Measurements from ENCODE around the gene NRN1L.

DNA sequence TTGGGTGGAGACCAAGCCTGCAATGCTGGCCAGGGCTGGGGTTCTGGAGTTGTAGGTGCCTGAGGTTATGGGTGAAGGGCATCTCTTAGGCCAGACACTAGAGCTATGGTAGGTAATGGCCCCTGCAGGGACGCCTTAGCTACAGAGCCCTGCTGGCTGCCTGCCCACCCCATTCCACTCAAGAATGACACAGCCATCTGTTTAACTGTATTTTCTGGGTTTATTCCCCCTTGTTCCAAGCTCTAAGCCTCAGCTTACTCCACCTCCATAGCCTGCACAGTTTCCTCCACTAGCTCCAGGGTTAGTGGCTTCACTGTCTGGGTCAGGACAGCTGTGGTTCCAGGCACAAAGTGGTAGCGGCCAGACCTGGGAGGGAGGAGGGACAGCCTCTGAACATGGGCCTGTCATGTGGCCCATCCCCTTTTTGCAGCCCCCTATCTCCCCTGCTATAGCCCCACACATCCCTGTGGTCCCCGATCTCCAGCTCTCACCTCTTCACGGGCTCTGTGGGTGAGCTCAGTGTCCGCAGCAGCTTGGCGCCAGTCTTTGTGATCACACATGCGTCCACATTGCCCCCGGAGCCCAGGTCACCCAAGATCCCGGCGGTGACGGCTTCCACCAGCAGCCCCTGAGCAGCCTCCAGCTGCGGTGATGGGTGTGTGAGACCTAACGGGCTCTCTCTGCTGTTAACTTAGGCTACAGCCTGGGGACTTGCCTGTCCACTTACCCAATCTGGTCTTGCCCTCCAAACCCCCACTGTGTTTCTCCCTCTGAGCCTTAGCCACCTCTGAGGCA lies 49.8 kb downstream of the NRN1L start:
- no peak for TF ChIP-seq POLR2A (IDR thresholded peaks at IDR 0.05)
- TF ChIP-seq, protein P1, sequence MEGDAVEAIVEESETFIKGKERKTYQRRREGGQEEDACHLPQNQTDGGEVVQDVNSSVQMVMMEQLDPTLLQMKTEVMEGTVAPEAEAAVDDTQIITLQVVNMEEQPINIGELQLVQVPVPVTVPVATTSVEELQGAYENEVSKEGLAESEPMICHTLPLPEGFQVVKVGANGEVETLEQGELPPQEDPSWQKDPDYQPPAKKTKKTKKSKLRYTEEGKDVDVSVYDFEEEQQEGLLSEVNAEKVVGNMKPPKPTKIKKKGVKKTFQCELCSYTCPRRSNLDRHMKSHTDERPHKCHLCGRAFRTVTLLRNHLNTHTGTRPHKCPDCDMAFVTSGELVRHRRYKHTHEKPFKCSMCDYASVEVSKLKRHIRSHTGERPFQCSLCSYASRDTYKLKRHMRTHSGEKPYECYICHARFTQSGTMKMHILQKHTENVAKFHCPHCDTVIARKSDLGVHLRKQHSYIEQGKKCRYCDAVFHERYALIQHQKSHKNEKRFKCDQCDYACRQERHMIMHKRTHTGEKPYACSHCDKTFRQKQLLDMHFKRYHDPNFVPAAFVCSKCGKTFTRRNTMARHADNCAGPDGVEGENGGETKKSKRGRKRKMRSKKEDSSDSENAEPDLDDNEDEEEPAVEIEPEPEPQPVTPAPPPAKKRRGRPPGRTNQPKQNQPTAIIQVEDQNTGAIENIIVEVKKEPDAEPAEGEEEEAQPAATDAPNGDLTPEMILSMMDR (IDR thresholded peaks at IDR 0.05) = no peak
